SW480 (cell line): ENCODE results near the gene ATP1A1.

ENCODE experiments used
- DNase-seq: peaks from one replicate; pipeline ENCODE4 v3.0.0-alpha.2; 2016; ENCODE audit warnings: low spot score

The ATP1A1 gene

GRCh38 chr1:116372651-116373430 lies at the start of gene ATP1A1:
Gene ATP1A1, plus strand, starts transcription at chr1:116373244. Its CDS starts 268 bp downstream, at chr1:116373512.
- DNase-seq = peak; percentile 92

- no peak for DNase-seq
Measured at GRCh38 chr1:116323491-116323890, 49.6 kb upstream of the ATP1A1 start.

- DNase-seq = no peak
Measured at GRCh38 chr1:116324411-116324810, 48.6 kb upstream of the ATP1A1 start.

GRCh38 chr1:116325104-116325503 lies 47.9 kb upstream of the ATP1A1 start:
- no peak for DNase-seq

- peak; percentile 88 for DNase-seq
Measured at GRCh38 chr1:116325922-116326321, 47.1 kb upstream of the ATP1A1 start.

GRCh38 chr1:116326486-116326885 lies 46.6 kb upstream of the ATP1A1 start:
- no peak for DNase-seq

- DNase-seq = no peak
Measured at GRCh38 chr1:116328671-116329070, 44.4 kb upstream of the ATP1A1 start.

- no peak for DNase-seq
Measured at GRCh38 chr1:116329524-116330341, 43.3 kb upstream of the ATP1A1 start.

- DNase-seq = no peak
Measured at GRCh38 chr1:116330342-116330652, 42.7 kb upstream of the ATP1A1 start.

- DNase-seq = no peak
Measured at GRCh38 chr1:116330846-116331245, 42.2 kb upstream of the ATP1A1 start.

GRCh38 chr1:116331523-116331922 lies 41.5 kb upstream of the ATP1A1 start:
- DNase-seq = no peak

- DNase-seq = no peak
Measured at GRCh38 chr1:116332451-116332850, 40.6 kb upstream of the ATP1A1 start.

- DNase-seq = no peak
Measured at GRCh38 chr1:116333171-116334014, 39.7 kb upstream of the ATP1A1 start.

GRCh38 chr1:116334015-116334547 lies 39.0 kb upstream of the ATP1A1 start:
- DNase-seq = no peak

- no peak for DNase-seq
Measured at GRCh38 chr1:116334868-116335635, 38.0 kb upstream of the ATP1A1 start.

- no peak for DNase-seq
Measured at GRCh38 chr1:116335850-116336624, 37.0 kb upstream of the ATP1A1 start.

GRCh38 chr1:116337398-116337797 lies 35.6 kb upstream of the ATP1A1 start:
- no peak for DNase-seq

GRCh38 chr1:116338400-116338799 lies 34.6 kb upstream of the ATP1A1 start:
- DNase-seq = no peak

GRCh38 chr1:116340506-116341231 lies 32.4 kb upstream of the ATP1A1 start:
- DNase-seq = no peak

- no peak for DNase-seq
Measured at GRCh38 chr1:116343019-116343418, 30.0 kb upstream of the ATP1A1 start.
